Ishikawa (cell line): Measurements from ENCODE around the gene AFF4.

ENCODE experiments used
- MAX ChIP-seq: IDR thresholded peaks from 2 replicates; pipeline ENCODE4 v1.6.1; 2012
- NFIC ChIP-seq: IDR thresholded peaks from 2 replicates; pipeline ENCODE4 v1.6.1; 2012
- RAD21 ChIP-seq: IDR thresholded peaks from 2 replicates; pipeline ENCODE4 v1.6.1; 2012; ENCODE audit warnings: low read depth

GRCh38 chr5:132831095-132831860 lies 132.2 kb downstream of the AFF4 start:
- TF ChIP-seq MAX (no peak), NFIC (no peak), RAD21 (no peak)
